ENCODE results near the gene RNF215.

RNF215 gene

GRCh38 chr22:30396871-30397655 is 9.9 kb upstream of the RNF215 start, which contains the start of gene SEC14L2:
SEC14L2 (plus strand) TSS chr22:30397018; CDS start chr22:30397117, 99 bp downstream.
- peak; percentile 32 for DNase-seq (ENCODE audit: low read depth)

GRCh38 chr22:30393885-30394284 is 6.7 kb upstream of the RNF215 start:
- no peak for DNase-seq (ENCODE audit: low read depth)

GRCh38 chr22:30393322-30393680 is 6.1 kb upstream of the RNF215 start:
- DNase-seq (ENCODE audit: low read depth) = no peak

GRCh38 chr22:30392661-30393321 is 5.6 kb upstream of the RNF215 start:
- DNase-seq (ENCODE audit: low read depth) = no peak

GRCh38 chr22:30390974-30391691 is 3.9 kb upstream of the RNF215 start:
- DNase-seq (ENCODE audit: low read depth) = peak; percentile 42

GRCh38 chr22:30386608-30386959 is 627 bp downstream of the RNF215 start:
- no peak for DNase-seq (ENCODE audit: low read depth)

- no peak for DNase-seq (ENCODE audit: low read depth)
These were observed 1.3 kb downstream of the RNF215 start for GRCh38 chr22:30385942-30386341.

- no peak for DNase-seq (ENCODE audit: low read depth)
These were observed 4.2 kb downstream of the RNF215 start for GRCh38 chr22:30383061-30383460.

- no peak for DNase-seq (ENCODE audit: low read depth)
These were observed 4.9 kb downstream of the RNF215 start for GRCh38 chr22:30382340-30382739.

GRCh38 chr22:30381264-30381663 is 5.9 kb downstream of the RNF215 start:
- no peak for DNase-seq (ENCODE audit: low read depth)

GRCh38 chr22:30380011-30380410 is 7.2 kb downstream of the RNF215 start:
- no peak for DNase-seq (ENCODE audit: low read depth)

GRCh38 chr22:30375312-30375849 is 11.8 kb downstream of the RNF215 start:
- no peak for DNase-seq (ENCODE audit: low read depth)

- DNase-seq (ENCODE audit: low read depth) = no peak
These were observed 13.6 kb downstream of the RNF215 start for GRCh38 chr22:30373331-30374325.

GRCh38 chr22:30372915-30373314 is 14.3 kb downstream of the RNF215 start:
- DNase-seq (ENCODE audit: low read depth) = no peak

- DNase-seq (ENCODE audit: low read depth) = no peak
These were observed 15.2 kb downstream of the RNF215 start for GRCh38 chr22:30371981-30372380.

- no peak for DNase-seq (ENCODE audit: low read depth)
These were observed 15.9 kb downstream of the RNF215 start for GRCh38 chr22:30371321-30371720.

GRCh38 chr22:30370641-30371230 is 16.5 kb downstream of the RNF215 start:
- no peak for DNase-seq (ENCODE audit: low read depth)

- no peak for DNase-seq (ENCODE audit: low read depth)
These were observed 18.8 kb downstream of the RNF215 start for GRCh38 chr22:30368420-30368819.

GRCh38 chr22:30365891-30366290 is 21.3 kb downstream of the RNF215 start:
- no peak for DNase-seq (ENCODE audit: low read depth)

GRCh38 chr22:30362651-30363281 is 24.4 kb downstream of the RNF215 start:
- no peak for DNase-seq (ENCODE audit: low read depth)

All from stimulated activated CD8-positive, alpha-beta memory T cell treated with anti-CD3 and anti-CD28 coated beads, Interleukin-15, amount 100 ng/mL, for 24 hours (primary cell).